Kidney epithelial cell (primary cell): Measurements from ENCODE around the gene NRP2. TPM values are rescaled to one million over a fixed set of nuclear protein-coding genes. Genes with fewer than 3 reads are reported as not detected.

Experiments used
- DNase-seq: peaks from one replicate; pipeline ENCODE4 v3.0.0-alpha.2; 2010; ENCODE audit warnings: low read depth
- H3K27me3 ChIP-seq: 2 replicates; pipeline ENCODE4 v1.6.0; 2011; ENCODE audit warnings: low read length; ENCODE audit not compliant: control insufficient read depth, insufficient read depth
- H3K36me3 ChIP-seq: 2 replicates; pipeline ENCODE4 v1.5.1; 2011; ENCODE audit warnings: low read length; ENCODE audit not compliant: control insufficient read depth, insufficient read depth
- H3K4me3 ChIP-seq: 2 replicates; pipeline ENCODE4 v1.5.1; 2011; ENCODE audit warnings: low read depth, mild to moderate bottlenecking, control low read depth, low read length
- total RNA-seq: library from RNA; depleted of rRNA; stranded (reverse); fragments of >200 nt; gene quantifications from 2 replicates; pipeline ENCODE4 v1.2.3, GENCODE V29; 2015
- TF ChIP-seq, protein P1 (sequence below): IDR thresholded peaks from 2 replicates; pipeline ENCODE4 v1.5.1; 2011; ENCODE audit warnings: mild to moderate bottlenecking, moderate library complexity, low read length, control low read depth, inconsistent platforms; ENCODE audit not compliant: insufficient read depth, poor library complexity, severe bottlenecking

Gene NRP2
- total RNA-seq, 1 donor from 2014 or later, result 78.6 TPM

GRCh38 chr2:205640716-205641115 lies 41.6 kb upstream of the NRP2 start:
- H3K4me3 ChIP-seq, result no peak overlapping the region
- H3K36me3 ChIP-seq, result no peaks in the 10 kb centered on the region
- no peaks in the 10 kb centered on the region for H3K27me3 ChIP-seq
- no peak for DNase-seq
- TF ChIP-seq, protein P1, sequence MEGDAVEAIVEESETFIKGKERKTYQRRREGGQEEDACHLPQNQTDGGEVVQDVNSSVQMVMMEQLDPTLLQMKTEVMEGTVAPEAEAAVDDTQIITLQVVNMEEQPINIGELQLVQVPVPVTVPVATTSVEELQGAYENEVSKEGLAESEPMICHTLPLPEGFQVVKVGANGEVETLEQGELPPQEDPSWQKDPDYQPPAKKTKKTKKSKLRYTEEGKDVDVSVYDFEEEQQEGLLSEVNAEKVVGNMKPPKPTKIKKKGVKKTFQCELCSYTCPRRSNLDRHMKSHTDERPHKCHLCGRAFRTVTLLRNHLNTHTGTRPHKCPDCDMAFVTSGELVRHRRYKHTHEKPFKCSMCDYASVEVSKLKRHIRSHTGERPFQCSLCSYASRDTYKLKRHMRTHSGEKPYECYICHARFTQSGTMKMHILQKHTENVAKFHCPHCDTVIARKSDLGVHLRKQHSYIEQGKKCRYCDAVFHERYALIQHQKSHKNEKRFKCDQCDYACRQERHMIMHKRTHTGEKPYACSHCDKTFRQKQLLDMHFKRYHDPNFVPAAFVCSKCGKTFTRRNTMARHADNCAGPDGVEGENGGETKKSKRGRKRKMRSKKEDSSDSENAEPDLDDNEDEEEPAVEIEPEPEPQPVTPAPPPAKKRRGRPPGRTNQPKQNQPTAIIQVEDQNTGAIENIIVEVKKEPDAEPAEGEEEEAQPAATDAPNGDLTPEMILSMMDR, result no peak

GRCh38 chr2:205642599-205643356 lies 39.5 kb upstream of the NRP2 start:
- DNase-seq, result no peak
- no peak overlapping the region for H3K4me3 ChIP-seq
- H3K36me3 ChIP-seq, result no peaks in the 10 kb centered on the region
- no peaks in the 10 kb centered on the region for H3K27me3 ChIP-seq
- TF ChIP-seq, protein P1, result no peak

- no peak for DNase-seq
- TF ChIP-seq, protein P1, result no peak
- Histone ChIP-seq H3K36me3 (no peaks in the 10 kb centered on the region), H3K4me3 (no peak overlapping the region), H3K27me3 (no peaks in the 10 kb centered on the region)
These were observed 38.9 kb upstream of the NRP2 start for GRCh38 chr2:205643391-205643885.

GRCh38 chr2:205644018-205644417 lies 38.3 kb upstream of the NRP2 start:
- TF ChIP-seq, protein P1, result no peak
- Histone ChIP-seq H3K36me3 (no peaks in the 10 kb centered on the region), H3K4me3 (no peak overlapping the region), H3K27me3 (no peaks in the 10 kb centered on the region)
- DNase-seq, result no peak

GRCh38 chr2:205646680-205647079 lies 35.6 kb upstream of the NRP2 start:
- Histone ChIP-seq H3K27me3 (no peaks in the 10 kb centered on the region), H3K36me3 (no peaks in the 10 kb centered on the region), H3K4me3 (no peak overlapping the region)
- TF ChIP-seq, protein P1, result no peak
- no peak for DNase-seq

DNA sequence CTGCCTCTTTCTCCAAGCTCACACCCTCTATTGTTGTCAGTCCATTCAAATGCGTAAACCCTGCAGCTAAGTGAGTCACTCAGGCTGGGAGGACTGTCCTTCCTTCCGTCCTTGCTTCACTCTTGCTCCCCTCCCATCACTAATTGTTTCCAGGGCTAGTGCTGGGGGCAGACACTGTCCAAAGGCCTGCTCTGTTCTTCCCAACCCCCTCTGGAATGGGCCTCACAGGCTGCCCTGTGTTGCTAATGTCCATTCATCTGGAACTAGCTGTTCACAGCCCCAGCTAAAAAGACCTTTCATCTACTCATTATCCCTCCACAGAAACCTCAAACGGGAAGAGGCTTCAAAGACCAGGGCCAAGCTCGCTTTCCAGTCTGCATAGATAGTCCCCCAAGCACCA lies 31.9 kb upstream of the NRP2 start:
- TF ChIP-seq, protein P1, result no peak
- peak; percentile 61 for DNase-seq
- Histone ChIP-seq H3K36me3 (no peaks in the 10 kb centered on the region), H3K4me3 (no peak overlapping the region), H3K27me3 (no peaks in the 10 kb centered on the region)
